Stomach smooth muscle (tissue), 2 donors: Measurements from ENCODE around the gene TMEM218.

Experiments
- H3K27ac ChIP-seq: one replicate; pipeline ENCODE4 v1.7.0; 2013; ENCODE audit warnings: mild to moderate bottlenecking, low read length, inconsistent platforms
- H3K27me3 ChIP-seq, 2 donors: one replicate each; pipeline ENCODE4 v1.7.0; 2013; ENCODE audit warnings: low read length in 2 of 2; ENCODE audit not compliant: insufficient read depth in 2 of 2, control insufficient read depth in 1 of 2
- H3K36me3 ChIP-seq, 2 donors: one replicate each; pipeline ENCODE4 v1.7.0; 2013; ENCODE audit warnings: low read length in 2 of 2; ENCODE audit not compliant: control insufficient read depth in 2 of 2, insufficient read depth in 2 of 2
- H3K4me1 ChIP-seq: one replicate; pipeline ENCODE4 v1.7.0; 2013; ENCODE audit warnings: low read length; ENCODE audit not compliant: control insufficient read depth, insufficient read depth
- H3K4me3 ChIP-seq, 2 donors: one replicate each; pipeline ENCODE4 v1.7.0; 2013; ENCODE audit warnings: low read length in 2 of 2
- H3K9ac ChIP-seq, 2 donors: one replicate each; pipeline ENCODE4 v1.7.0; 2013; ENCODE audit warnings: low read length in 2 of 2, mild to moderate bottlenecking in 1 of 2
- H3K9me3 ChIP-seq, 2 donors: one replicate each; pipeline ENCODE4 v1.7.0; 2013; ENCODE audit warnings: low read length in 2 of 2; ENCODE audit not compliant: control insufficient read depth in 2 of 2
- donor health status: healthy.
- donor health status: Pancreatic carcinoma.

Gene TMEM218

GRCh38 chr11:125049164-125049792 lies 62.1 kb downstream of the TMEM218 start:
- no peaks in the 10 kb centered on the region for H3K27me3 ChIP-seq

More at GRCh38 chr11:125049164-125049792, 62.1 kb downstream of the TMEM218 start:
- Histone ChIP-seq H3K36me3 (no peaks in the 10 kb centered on the region), H3K27ac (no peak overlapping the region), H3K4me1 (no peaks in the 10 kb centered on the region), H3K9me3 (no peaks in the 10 kb centered on the region), H3K9ac (no peak overlapping the region), H3K4me3 (no peak overlapping the region)
